Activated CD8-positive, alpha-beta T cell treated with anti-CD3 and anti-CD28 coated beads, Interleukin-2, amount 10 ng/mL, durations not matched to agents 7 days and 5 days (primary cell): Measurements from ENCODE around the gene NECTIN2. TPM values are rescaled to one million over a fixed set of nuclear protein-coding genes. Genes with fewer than 3 reads are reported as not detected.
A peak's percentile ranks its signal among the peaks of the same experiment; 100 is the strongest.

Source experiments
- ATAC-seq: fragments of 150-1000 bp; cut with Tn5 transposase; one replicate; pipeline ENCODE4 v1.10.0; 2021; ENCODE audit warnings: moderate library complexity
- CTCF ChIA-PET: fragments of 350-600 bp; sonication (Branson Sonifier 250); formaldehyde crosslinking; loops from one replicate; lab custom pipeline; 2021; ENCODE audit warnings: antibody characterized with exemption; lab: Charles Lee
- POLR2A ChIA-PET: fragments of 350-600 bp; sonication (Branson Sonifier 250); formaldehyde crosslinking; loops from one replicate; lab custom pipeline; 2021; ENCODE audit warnings: antibody characterized with exemption; lab: Charles Lee
- DNase-seq: peaks from one replicate; pipeline ENCODE4 v3.0.0-alpha.2; 2020
- H3K27ac Mint-ChIP-seq: one replicate; pipeline ENCODE4 v1.8.0; 2021; ENCODE audit warnings: mild to moderate bottlenecking, mixed read lengths
- H3K27me3 Mint-ChIP-seq: one replicate; pipeline ENCODE4 v1.8.0; 2021; ENCODE audit warnings: low read depth, mixed read lengths
- H3K36me3 Mint-ChIP-seq: one replicate; pipeline ENCODE4 v1.8.0; 2021; ENCODE audit warnings: low read depth, mixed read lengths
- H3K4me1 Mint-ChIP-seq: one replicate; pipeline ENCODE4 v1.8.0; 2021; ENCODE audit warnings: low read depth, mixed read lengths
- H3K4me3 Mint-ChIP-seq: one replicate; pipeline ENCODE4 v1.8.0; 2021; ENCODE audit warnings: mild to moderate bottlenecking, mixed read lengths
- H3K9me3 Mint-ChIP-seq: one replicate; pipeline ENCODE4 v1.8.0; 2022; ENCODE audit warnings: mixed read lengths; ENCODE audit not compliant: insufficient read depth
- total RNA-seq, 2 experiments: library from RNA; stranded (reverse); gene quantifications; one replicate each; pipeline ENCODE4 v1.2.3, GENCODE V29; 2021

NECTIN2 gene
- total RNA-seq, result under 1 TPM; 0.26 to 0.31 TPM

GRCh38 chr19:44845612-44846454 is at the start of gene NECTIN2:
NECTIN2 (plus strand) TSS chr19:44846297; CDS start chr19:44846526, 229 bp downstream.
- Mint-ChIP-seq H3K27me3 (peaks cover 43% of the 10 kb centered on the region), H3K36me3 (no peaks in the 10 kb centered on the region), H3K27ac (peak within 1 kb of the TSS; percentile 48), H3K9me3 (no peaks in the 10 kb centered on the region), H3K4me1 (peaks cover 37% of the 10 kb centered on the region), H3K4me3 (peak within 1 kb of the TSS; percentile 79)
- POLR2A ChIA-PET, result no interaction called here
- ATAC-seq (peak; percentile 80), DNase-seq (peak; percentile 91)
- CTCF ChIA-PET, result interaction anchor here (0.6 to 1.4 kb wide), 21 partner anchors 11 to 191 kb away, joined by 3 to 18 read pairs (median 3); partner anchors contain the start of gene BCAM

- H3K27ac Mint-ChIP-seq, result peak overlapping the region; percentile 72
- H3K9me3 Mint-ChIP-seq, result no peaks in the 10 kb centered on the region
- ATAC-seq (no peak), DNase-seq (peak; percentile 23)
- peaks cover 27% of the 10 kb centered on the region for H3K4me1 Mint-ChIP-seq
- ChIA-PET CTCF (interaction anchor here (0.7 to 1.1 kb wide), 4 partner anchors 12 to 73 kb away, joined by 3 to 6 read pairs (median 4); no protein-coding TSS in a partner anchor), POLR2A (interaction anchor here (0.7 kb wide), 1 partner anchor 171 kb away, joined by 3 read pairs; no protein-coding TSS in a partner anchor)
- H3K36me3 Mint-ChIP-seq, result no peaks in the 10 kb centered on the region
- H3K27me3 Mint-ChIP-seq, result no peaks in the 10 kb centered on the region
- H3K4me3 Mint-ChIP-seq, result peak overlapping the region; percentile 38
Observed at GRCh38 chr19:44796701-44797115, 49.4 kb upstream of the NECTIN2 start.

GRCh38 chr19:44799627-44800346 is 46.3 kb upstream of the NECTIN2 start:
- peaks cover 27% of the 10 kb centered on the region for H3K4me1 Mint-ChIP-seq
- no peak overlapping the region for H3K27ac Mint-ChIP-seq
- no peak overlapping the region for H3K4me3 Mint-ChIP-seq
- no peaks in the 10 kb centered on the region for H3K36me3 Mint-ChIP-seq
- no peaks in the 10 kb centered on the region for H3K9me3 Mint-ChIP-seq
- ChIA-PET CTCF (interaction anchor here (0.6 to 2.1 kb wide), 4 partner anchors 29 to 55 kb away, joined by 3 to 13 read pairs (median 6); partner anchors contain the start of gene NECTIN2), POLR2A (no interaction called here)
- DNase-seq (no peak), ATAC-seq (no peak)
- no peaks in the 10 kb centered on the region for H3K27me3 Mint-ChIP-seq

- no peak overlapping the region for H3K4me3 Mint-ChIP-seq
- H3K27me3 Mint-ChIP-seq, result no peaks in the 10 kb centered on the region
- ATAC-seq (peak; percentile 100), DNase-seq (peak; percentile 93)
- CTCF ChIA-PET, result no interaction called here
- H3K27ac Mint-ChIP-seq, result no peak overlapping the region
- H3K9me3 Mint-ChIP-seq, result no peaks in the 10 kb centered on the region
- POLR2A ChIA-PET, result no interaction called here
- peaks cover 27% of the 10 kb centered on the region for H3K4me1 Mint-ChIP-seq
- no peaks in the 10 kb centered on the region for H3K36me3 Mint-ChIP-seq
Observed at GRCh38 chr19:44800461-44800860, 45.6 kb upstream of the NECTIN2 start.

GRCh38 chr19:44803442-44804428 is 42.4 kb upstream of the NECTIN2 start:
- Mint-ChIP-seq H3K27me3 (peaks cover 3% of the 10 kb centered on the region), H3K9me3 (no peaks in the 10 kb centered on the region), H3K4me3 (no peak overlapping the region), H3K4me1 (peaks cover 6% of the 10 kb centered on the region), H3K36me3 (no peaks in the 10 kb centered on the region), H3K27ac (no peak overlapping the region)
- ATAC-seq (no peak), DNase-seq (no peak)
- ChIA-PET CTCF (interaction anchor here (0.8 to 1.7 kb wide), 6 partner anchors 19 to 80 kb away, joined by 3 to 7 read pairs (median 4); partner anchors contain the start of gene NECTIN2), POLR2A (no interaction called here)

- peaks cover 1% of the 10 kb centered on the region for H3K4me1 Mint-ChIP-seq
- peaks cover 4% of the 10 kb centered on the region for H3K27me3 Mint-ChIP-seq
- H3K4me3 Mint-ChIP-seq, result no peak overlapping the region
- CTCF ChIA-PET, result interaction anchor here (0.9 to 1.5 kb wide), 2 partner anchors 23 to 40 kb away, joined by 3 to 5 read pairs; partner anchors contain the start of gene NECTIN2
- H3K27ac Mint-ChIP-seq, result no peak overlapping the region
- no peaks in the 10 kb centered on the region for H3K9me3 Mint-ChIP-seq
- no peak for ATAC-seq
- no peak for DNase-seq
- POLR2A ChIA-PET, result no interaction called here
- no peaks in the 10 kb centered on the region for H3K36me3 Mint-ChIP-seq
Observed at GRCh38 chr19:44806291-44806690, 39.8 kb upstream of the NECTIN2 start.

GRCh38 chr19:44807162-44807561 is 38.9 kb upstream of the NECTIN2 start:
- no peak for DNase-seq
- Mint-ChIP-seq H3K9me3 (no peaks in the 10 kb centered on the region), H3K27me3 (peaks cover 4% of the 10 kb centered on the region), H3K4me3 (no peak overlapping the region), H3K27ac (no peak overlapping the region), H3K36me3 (no peaks in the 10 kb centered on the region), H3K4me1 (peaks cover 1% of the 10 kb centered on the region)
- POLR2A ChIA-PET, result no interaction called here
- no peak for ATAC-seq
- CTCF ChIA-PET, result interaction anchor here (0.9 to 1.5 kb wide), 2 partner anchors 24 to 39 kb away, joined by 3 to 5 read pairs; partner anchors contain the start of gene NECTIN2

- Mint-ChIP-seq H3K27me3 (peaks cover 4% of the 10 kb centered on the region), H3K27ac (no peak overlapping the region), H3K4me1 (peaks cover 1% of the 10 kb centered on the region), H3K4me3 (no peak overlapping the region), H3K36me3 (no peaks in the 10 kb centered on the region), H3K9me3 (no peaks in the 10 kb centered on the region)
- DNase-seq, result no peak
- POLR2A ChIA-PET, result no interaction called here
- CTCF ChIA-PET, result interaction anchor here (1.5 kb wide), 1 partner anchor 24 kb away, joined by 5 read pairs; no protein-coding TSS in a partner anchor
- ATAC-seq, result no peak
Observed at GRCh38 chr19:44807652-44808462, 38.2 kb upstream of the NECTIN2 start.

- Mint-ChIP-seq H3K4me1 (peaks cover 1% of the 10 kb centered on the region), H3K9me3 (no peaks in the 10 kb centered on the region), H3K27ac (no peak within 1 kb of the TSS), H3K27me3 (peaks cover 4% of the 10 kb centered on the region), H3K4me3 (no peak within 1 kb of the TSS), H3K36me3 (no peaks in the 10 kb centered on the region)
- ChIA-PET POLR2A (no interaction called here), CTCF (interaction anchor here (0.9 to 1.3 kb wide), 2 partner anchors 25 to 37 kb away, joined by 3 read pairs; partner anchors contain the start of gene NECTIN2)
- no peak for DNase-seq
- ATAC-seq, result peak; percentile 55
Observed at GRCh38 chr19:44808463-44809371, 37.4 kb upstream of the NECTIN2 start, which contains the start of gene BCAM. BCAM (plus strand) TSS chr19:44809103; CDS start chr19:44809125, 22 bp downstream.
